Skeletal muscle tissue (tissue), 4 donors: Measurements from ENCODE around the gene ARFGAP1. TPM values are rescaled to one million over a fixed set of nuclear protein-coding genes. Genes with fewer than 3 reads are reported as not detected.

Experiments used
- H3K27ac ChIP-seq: one replicate; pipeline ENCODE4 v1.7.0; 2013; ENCODE audit warnings: mild to moderate bottlenecking, low read depth, low read length, inconsistent platforms
- H3K27me3 ChIP-seq, 3 donors: one replicate each; pipeline ENCODE4 v1.7.0; 2013; ENCODE audit warnings: low read length in 3 of 3; ENCODE audit not compliant: control insufficient read depth in 3 of 3, insufficient read depth in 3 of 3
- H3K36me3 ChIP-seq, 3 donors: one replicate each; pipeline ENCODE4 v1.7.0; 2013; ENCODE audit warnings: low read length in 3 of 3; ENCODE audit not compliant: control insufficient read depth in 3 of 3, insufficient read depth in 3 of 3
- H3K4me1 ChIP-seq, 3 donors: one replicate each; pipeline ENCODE4 v1.7.0; 2013; ENCODE audit warnings: low read length in 3 of 3, mild to moderate bottlenecking in 3 of 3; ENCODE audit not compliant: control insufficient read depth in 3 of 3, insufficient read depth in 3 of 3
- H3K4me3 ChIP-seq, 3 donors: one replicate each; pipeline ENCODE4 v1.7.0; 2013; ENCODE audit warnings: low read length in 3 of 3
- H3K9ac ChIP-seq, 3 donors: one replicate each; pipeline ENCODE4 v1.7.0; 2013; ENCODE audit warnings: low read length in 3 of 3, mild to moderate bottlenecking in 3 of 3, moderate library complexity in 2 of 3, low read depth in 1 of 3
- H3K9me3 ChIP-seq, 3 donors: one replicate each; pipeline ENCODE4 v1.7.0; 2013; ENCODE audit warnings: low read length in 3 of 3; ENCODE audit not compliant: control insufficient read depth in 3 of 3
- total RNA-seq: library from RNA; depleted of rRNA; stranded (reverse); fragments of >200 nt; gene quantifications from one replicate; pipeline ENCODE4 v1.2.3, GENCODE V29; 2014
- donor health status: Osteomylitis.

The ARFGAP1 gene
- total RNA-seq, 1 donor from 2014 or later = 31.8 TPM

- no peaks in the 10 kb centered on the region for H3K4me1 ChIP-seq
- no peak overlapping the region for H3K4me3 ChIP-seq
- no peaks in the 10 kb centered on the region for H3K9me3 ChIP-seq
- no peaks in the 10 kb centered on the region for H3K27me3 ChIP-seq
- peaks cover 51 to 69% (median 60%) of the 10 kb centered on the region in 3 donors for H3K36me3 ChIP-seq
- H3K27ac ChIP-seq = no peak overlapping the region
- no peak overlapping the region for H3K9ac ChIP-seq
Observed at GRCh38 chr20:63284083-63284440, 11.4 kb downstream of the ARFGAP1 start.

DNA sequence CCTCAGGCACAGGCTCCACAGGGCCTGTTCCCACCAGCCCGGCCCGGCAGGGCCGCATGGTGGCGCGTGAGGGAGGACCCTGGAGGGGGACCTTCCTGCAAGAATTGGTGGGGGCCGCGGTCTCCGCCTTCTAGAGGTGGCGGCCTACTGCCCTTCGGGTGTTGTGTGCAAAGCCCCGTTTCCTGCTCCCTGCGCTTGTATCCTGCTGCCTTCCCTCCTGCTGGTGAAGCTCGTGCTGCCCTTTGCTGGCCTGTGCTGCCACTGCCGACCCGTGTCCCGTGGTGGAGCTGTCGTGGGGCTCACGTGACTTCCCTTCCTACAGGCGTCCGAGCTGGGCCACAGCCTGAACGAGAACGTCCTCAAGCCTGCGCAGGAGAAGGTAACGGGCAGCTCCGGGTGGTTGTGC is 11.9 kb downstream of the ARFGAP1 start:
- Histone ChIP-seq H3K4me3 (no peak overlapping the region), H3K27me3 (no peaks in the 10 kb centered on the region), H3K36me3 (peaks cover 49 to 66% (median 56%) of the 10 kb centered on the region in 3 donors), H3K27ac (no peak overlapping the region), H3K9me3 (no peaks in the 10 kb centered on the region), H3K4me1 (no peaks in the 10 kb centered on the region), H3K9ac (no peak overlapping the region)

DNA sequence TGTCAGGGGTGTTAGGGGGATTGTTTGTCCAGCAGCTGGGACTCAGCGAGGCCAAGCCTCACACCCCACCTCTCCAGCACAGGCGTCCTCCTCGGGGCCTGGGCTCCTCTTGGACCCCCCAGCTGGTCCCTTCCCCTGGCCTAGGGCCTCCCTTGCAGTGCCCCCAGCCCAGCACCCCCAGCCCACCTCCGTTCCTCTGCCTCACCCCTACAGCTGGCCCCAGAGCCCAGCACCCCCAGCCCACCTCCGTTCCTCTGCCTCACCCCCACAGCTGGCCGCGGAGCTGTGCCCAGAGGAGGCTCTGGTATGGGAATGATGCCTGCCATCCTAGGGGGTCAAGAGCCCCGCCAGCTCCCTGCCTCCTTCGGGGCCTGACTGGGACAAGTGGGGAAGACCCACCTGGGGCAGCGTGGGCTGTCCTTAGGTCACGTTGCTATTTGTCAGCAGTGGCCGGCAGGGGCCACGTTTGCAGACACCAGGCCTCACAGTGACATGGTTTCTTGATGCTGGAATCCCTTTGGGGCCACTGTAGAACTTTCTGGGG is 12.4 kb downstream of the ARFGAP1 start:
- peaks cover 47 to 61% (median 55%) of the 10 kb centered on the region in 3 donors for H3K36me3 ChIP-seq
- H3K4me3 ChIP-seq = no peak overlapping the region
- H3K27ac ChIP-seq = no peak overlapping the region
- no peak overlapping the region for H3K9ac ChIP-seq
- H3K9me3 ChIP-seq = no peaks in the 10 kb centered on the region
- H3K4me1 ChIP-seq = no peaks in the 10 kb centered on the region
- H3K27me3 ChIP-seq = no peaks in the 10 kb centered on the region

DNA sequence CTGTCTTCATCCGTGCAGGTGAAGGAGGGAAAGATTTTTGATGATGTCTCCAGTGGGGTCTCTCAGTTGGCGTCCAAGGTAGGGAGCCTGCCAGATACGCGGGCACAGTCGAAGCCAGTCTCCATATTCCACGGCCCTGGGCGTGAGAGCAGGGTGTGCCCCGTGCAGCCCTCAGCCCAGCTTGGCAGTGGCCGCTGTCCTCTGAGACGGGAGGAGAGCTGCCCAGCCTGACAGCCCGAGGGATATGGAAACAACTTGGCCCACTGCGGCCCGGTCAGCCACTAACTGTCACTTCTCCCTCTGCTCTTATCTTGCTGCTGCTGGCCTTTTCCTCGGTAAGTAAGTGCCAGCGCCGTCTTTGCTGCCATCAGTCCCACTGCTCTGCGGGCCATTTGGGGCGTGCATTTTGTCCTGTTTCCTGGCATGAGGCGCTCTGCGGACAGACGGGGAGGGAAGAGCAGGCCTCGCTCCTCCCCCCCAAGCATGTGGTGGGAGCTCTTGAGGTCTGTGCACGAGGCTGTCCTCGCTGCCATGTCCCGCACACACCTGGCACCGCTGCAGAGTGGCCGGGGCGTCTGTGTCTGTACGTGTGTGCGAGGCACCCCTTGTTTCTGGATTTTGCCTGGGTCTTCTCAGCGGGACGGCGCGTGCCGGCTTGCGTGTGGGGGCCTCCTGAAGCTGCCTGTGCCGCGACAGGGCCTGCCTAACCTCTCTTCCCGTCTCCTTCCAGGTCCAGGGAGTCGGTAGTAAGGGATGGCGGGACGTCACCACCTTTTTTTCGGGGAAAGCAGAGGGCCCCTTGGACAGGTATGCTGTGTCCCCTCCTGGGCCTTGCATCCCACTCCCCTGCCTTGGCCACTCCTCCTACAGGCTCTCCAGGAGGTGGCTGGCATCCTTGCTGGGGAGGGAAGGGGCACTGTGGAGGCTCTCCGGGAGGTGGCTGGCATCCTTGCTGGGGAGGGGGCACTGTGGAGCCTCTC is 13.3 kb downstream of the ARFGAP1 start:
- no peak overlapping the region for H3K27ac ChIP-seq
- H3K9ac ChIP-seq = no peak overlapping the region
- no peaks in the 10 kb centered on the region for H3K27me3 ChIP-seq
- no peaks in the 10 kb centered on the region for H3K4me1 ChIP-seq
- no peak overlapping the region for H3K4me3 ChIP-seq
- peaks cover 43 to 53% (median 49%) of the 10 kb centered on the region in 3 donors for H3K36me3 ChIP-seq
- H3K9me3 ChIP-seq = no peaks in the 10 kb centered on the region

DNA sequence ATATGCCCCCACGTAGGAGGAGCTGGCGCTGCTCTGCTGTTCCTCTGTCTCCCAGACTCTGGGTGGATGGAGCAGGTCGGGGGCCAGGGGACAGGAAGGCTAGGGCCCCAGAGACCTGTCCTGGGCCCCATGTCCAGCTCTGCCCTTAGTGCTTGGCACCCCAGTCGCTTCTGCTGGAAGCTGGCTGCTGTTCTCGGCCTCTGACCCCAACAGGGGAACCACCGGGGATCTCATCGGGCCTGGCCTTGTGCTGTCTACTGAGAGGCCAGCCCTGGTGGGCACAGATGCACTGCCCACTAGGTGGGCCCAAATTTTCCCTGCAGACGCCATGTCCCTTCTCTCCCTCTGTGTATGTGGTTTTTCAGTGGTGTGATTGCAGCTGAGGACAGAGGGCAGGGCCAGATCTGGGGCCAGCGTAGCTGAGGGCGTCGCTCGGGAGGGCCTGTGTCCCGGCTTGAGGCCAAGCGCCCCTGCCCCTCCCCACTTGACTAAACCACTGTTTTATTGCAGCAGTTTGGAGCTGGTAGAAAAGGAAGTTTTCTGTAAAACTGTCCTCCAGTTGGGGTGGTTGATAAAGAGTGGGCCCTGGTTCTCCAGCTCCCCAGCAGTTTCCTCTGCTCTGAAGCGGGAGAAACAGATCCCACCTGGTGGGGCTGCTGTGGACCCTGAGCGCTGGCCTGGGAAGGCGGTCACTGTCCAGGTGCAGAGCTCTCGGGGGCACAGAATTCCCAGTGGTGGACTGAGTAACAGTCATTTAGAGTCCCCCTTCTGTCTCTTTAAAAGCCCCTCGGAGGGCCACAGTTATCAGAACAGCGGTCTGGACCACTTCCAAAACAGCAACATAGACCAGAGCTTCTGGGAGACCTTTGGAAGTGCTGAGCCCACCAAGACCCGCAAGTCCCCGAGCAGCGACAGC is 14.4 kb downstream of the ARFGAP1 start:
- Histone ChIP-seq H3K36me3 (peaks cover 37 to 42% (median 40%) of the 10 kb centered on the region in 3 donors), H3K27ac (no peak overlapping the region), H3K9ac (no peak overlapping the region), H3K4me3 (no peak overlapping the region), H3K27me3 (peaks cover 2 to 4% (median 4%) of the 10 kb centered on the region in 3 donors), H3K4me1 (no peaks in the 10 kb centered on the region), H3K9me3 (no peaks in the 10 kb centered on the region)

GRCh38 chr20:63287697-63288580 is 15.3 kb downstream of the ARFGAP1 start:
- no peak overlapping the region for H3K4me3 ChIP-seq
- no peaks in the 10 kb centered on the region for H3K4me1 ChIP-seq
- H3K9ac ChIP-seq = no peak overlapping the region
- H3K27me3 ChIP-seq = peaks cover 7 to 13% (median 12%) of the 10 kb centered on the region in 3 donors
- H3K36me3 ChIP-seq = peaks cover 31 to 38% (median 32%) of the 10 kb centered on the region in 3 donors
- no peak overlapping the region for H3K27ac ChIP-seq
- H3K9me3 ChIP-seq = no peaks in the 10 kb centered on the region

DNA sequence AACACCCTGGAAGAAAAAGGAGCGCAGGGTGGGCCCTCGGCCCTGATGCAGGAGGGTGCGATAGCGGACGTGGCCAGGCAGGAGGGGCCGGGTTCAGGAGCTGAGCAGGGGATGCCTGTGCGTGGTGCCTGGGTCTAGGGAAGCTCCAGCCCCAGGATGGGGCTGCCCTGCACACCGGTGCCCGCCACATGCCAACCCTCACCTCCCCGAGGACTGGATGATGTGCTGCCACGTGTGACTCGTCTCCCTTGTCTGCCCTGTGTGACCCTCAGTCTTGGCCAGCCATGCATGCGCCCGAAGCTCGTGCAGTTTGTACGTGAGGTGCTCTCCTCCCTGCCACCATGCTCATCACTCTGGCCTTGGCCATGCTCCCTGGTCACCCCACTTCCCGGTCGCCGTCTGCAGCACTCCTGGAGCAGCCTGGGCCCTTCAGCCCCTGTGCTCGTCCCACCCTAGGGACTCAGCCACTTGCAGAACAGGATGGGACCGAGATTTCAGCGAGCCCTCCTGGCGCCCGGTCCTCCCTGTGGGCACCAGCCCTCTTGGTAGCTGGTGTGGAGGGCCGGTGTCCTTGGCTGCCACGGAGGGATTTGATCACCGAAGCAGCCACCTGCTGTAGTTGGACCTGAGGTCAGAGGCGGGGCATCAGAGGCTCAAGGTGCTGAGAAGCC is 16.1 kb downstream of the ARFGAP1 start:
- Histone ChIP-seq H3K4me1 (no peaks in the 10 kb centered on the region), H3K4me3 (no peak overlapping the region), H3K27me3 (peaks cover 7 to 21% (median 19%) of the 10 kb centered on the region in 3 donors), H3K9me3 (no peaks in the 10 kb centered on the region), H3K9ac (no peak overlapping the region), H3K27ac (no peak overlapping the region), H3K36me3 (peaks cover 25 to 30% (median 25%) of the 10 kb centered on the region in 3 donors)

GRCh38 chr20:63289311-63290135 is 16.9 kb downstream of the ARFGAP1 start:
- H3K9me3 ChIP-seq = no peaks in the 10 kb centered on the region
- H3K27me3 ChIP-seq = peaks cover 7 to 24% (median 22%) of the 10 kb centered on the region in 3 donors
- H3K36me3 ChIP-seq = peaks cover 22 to 24% (median 23%) of the 10 kb centered on the region in 3 donors
- no peak overlapping the region for H3K9ac ChIP-seq
- H3K4me1 ChIP-seq = no peaks in the 10 kb centered on the region
- H3K4me3 ChIP-seq = no peak overlapping the region
- no peak overlapping the region for H3K27ac ChIP-seq
